ENCODE measurements around the gene SIRT5.

The SIRT5 gene

GRCh38 chr6:13638626-13639025 lies 64.2 kb downstream of the SIRT5 start:
- no peak for DNase-seq

GRCh38 chr6:13641315-13641714 lies 66.9 kb downstream of the SIRT5 start:
- DNase-seq, result no peak

GRCh38 chr6:13643125-13643524 lies 68.7 kb downstream of the SIRT5 start:
- DNase-seq, result no peak

- DNase-seq, result no peak
Measured at GRCh38 chr6:13648850-13649249, 74.4 kb downstream of the SIRT5 start.

- DNase-seq, result no peak
Measured at GRCh38 chr6:13649393-13649792, 75.0 kb downstream of the SIRT5 start.

- no peak for DNase-seq
Measured at GRCh38 chr6:13653296-13653695, 78.9 kb downstream of the SIRT5 start.

- no peak for DNase-seq
Measured at GRCh38 chr6:13654496-13654895, 80.1 kb downstream of the SIRT5 start.

GRCh38 chr6:13655700-13656099 lies 81.3 kb downstream of the SIRT5 start:
- no peak for DNase-seq

- no peak for DNase-seq
Measured at GRCh38 chr6:13660273-13660672, 85.9 kb downstream of the SIRT5 start.

GRCh38 chr6:13660893-13661292 lies 86.5 kb downstream of the SIRT5 start:
- DNase-seq, result no peak

GRCh38 chr6:13661647-13662046 lies 87.2 kb downstream of the SIRT5 start:
- no peak for DNase-seq

GRCh38 chr6:13662651-13663334 lies 88.4 kb downstream of the SIRT5 start:
- no peak for DNase-seq

GRCh38 chr6:13663986-13664385 lies 89.6 kb downstream of the SIRT5 start:
- DNase-seq, result no peak
